ENCODE measurements around the gene DNAI4.
A peak's percentile ranks its signal among the peaks of the same experiment; 100 is the strongest.
"Not testable (repeated sequence)": the region's sequence is repeated elsewhere in the genome, so short reads cannot be mapped to it uniquely, and the experiment has no call there.

Gene DNAI4

DNA sequence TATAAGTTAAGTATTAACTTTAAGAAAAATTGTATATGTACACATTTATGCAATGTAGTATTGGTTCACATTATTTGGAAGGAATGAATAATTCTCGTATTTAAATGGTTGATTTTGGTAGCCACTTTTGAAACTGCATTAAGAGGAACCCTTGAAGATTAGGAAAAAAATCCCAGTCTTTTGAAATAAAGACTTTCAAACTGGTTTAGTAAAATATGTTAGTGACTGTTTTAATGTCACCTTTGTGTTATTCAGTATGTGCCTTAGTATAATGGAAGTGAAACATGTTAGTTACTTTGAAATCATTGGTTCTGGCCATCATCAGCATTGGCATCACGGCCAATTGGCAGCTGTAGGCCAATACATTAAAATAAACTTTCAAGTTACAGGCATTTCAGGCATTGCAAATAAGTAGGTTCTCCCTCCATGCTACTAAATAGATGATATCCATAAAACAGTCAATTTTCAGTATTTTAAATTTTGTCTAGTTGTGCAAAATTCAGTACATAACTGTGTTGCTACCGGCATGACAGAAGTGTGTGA lies 4.6 kb upstream of the DNAI4 start:
- DNase-seq = no peak

DNA sequence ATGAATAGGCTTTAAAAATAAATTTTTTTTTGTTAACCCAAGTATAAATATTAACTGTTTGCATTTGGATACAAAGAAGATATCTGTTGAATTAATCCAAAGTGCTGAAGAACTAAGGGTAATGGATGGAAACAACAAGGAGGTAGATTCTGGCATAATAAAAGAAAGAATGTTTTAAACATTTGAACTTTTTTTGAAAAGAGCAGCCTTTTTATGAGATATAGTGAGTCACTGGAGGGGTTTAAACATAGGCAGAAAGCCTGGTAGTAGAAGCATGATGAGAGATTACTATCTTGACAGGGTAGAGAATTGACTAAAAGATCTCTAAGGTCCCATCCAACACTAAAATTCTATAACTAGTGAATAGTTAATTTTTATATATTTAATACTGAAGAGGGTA lies 2.9 kb upstream of the DNAI4 start:
- DNase-seq = no peak

DNA sequence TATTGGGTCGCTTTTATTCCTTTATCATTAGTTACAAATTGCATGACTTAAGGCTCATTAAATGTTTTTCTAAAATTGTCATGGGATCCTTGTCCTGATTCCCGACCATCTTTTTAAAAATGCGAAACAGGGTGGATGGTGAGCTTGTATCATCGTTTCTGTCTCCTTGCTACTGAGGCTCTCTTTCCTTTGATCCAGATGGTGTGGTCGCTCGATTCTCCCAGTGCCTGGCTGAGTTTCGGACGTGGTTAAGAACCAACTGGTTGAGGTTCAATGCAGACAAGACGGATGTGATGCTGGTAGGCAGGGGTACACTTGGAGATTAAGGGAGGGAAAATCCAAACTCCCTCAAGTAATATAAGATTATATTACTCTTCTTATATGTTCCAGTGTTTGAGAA lies 1.3 kb upstream of the DNAI4 start:
- no peak for DNase-seq

DNA sequence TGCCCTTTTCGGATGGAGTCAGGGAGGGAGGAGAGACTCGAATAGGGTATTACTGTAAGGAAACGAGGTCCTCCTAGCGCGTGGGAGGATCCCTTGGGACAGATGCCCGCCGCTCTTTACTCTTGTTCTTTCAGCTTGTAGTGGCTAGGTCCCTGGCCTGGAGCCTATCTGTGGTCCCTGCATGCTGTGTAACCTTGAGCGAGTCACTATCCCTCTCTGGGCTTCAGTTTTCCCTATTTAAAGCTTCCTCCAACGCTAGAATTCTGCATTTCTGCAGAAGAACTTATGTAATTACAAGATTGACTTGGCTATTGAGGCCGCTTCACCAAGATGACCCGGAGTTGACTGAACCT lies 878 bp upstream of the DNAI4 start:
- DNase-seq = no peak

DNA sequence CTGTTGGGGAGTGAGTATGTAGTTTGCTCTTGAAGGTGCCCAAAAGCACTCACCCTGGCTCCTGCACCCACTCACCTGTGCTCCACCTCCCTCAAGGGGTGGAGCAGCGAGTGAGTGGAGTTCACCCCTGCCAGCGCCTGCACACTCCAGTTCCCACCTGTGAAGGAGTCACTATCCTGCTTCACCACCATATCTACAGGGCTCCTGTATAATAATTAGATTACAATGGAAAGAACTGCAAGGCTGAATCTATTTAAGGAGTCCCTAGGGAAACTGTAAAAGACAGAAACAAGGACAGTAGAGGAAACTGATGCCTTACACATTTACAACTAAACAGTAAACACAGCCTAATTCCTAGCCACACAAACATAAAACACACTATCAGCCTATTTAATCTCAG lies 4.1 kb downstream of the DNAI4 start:
- DNase-seq = no peak

DNA sequence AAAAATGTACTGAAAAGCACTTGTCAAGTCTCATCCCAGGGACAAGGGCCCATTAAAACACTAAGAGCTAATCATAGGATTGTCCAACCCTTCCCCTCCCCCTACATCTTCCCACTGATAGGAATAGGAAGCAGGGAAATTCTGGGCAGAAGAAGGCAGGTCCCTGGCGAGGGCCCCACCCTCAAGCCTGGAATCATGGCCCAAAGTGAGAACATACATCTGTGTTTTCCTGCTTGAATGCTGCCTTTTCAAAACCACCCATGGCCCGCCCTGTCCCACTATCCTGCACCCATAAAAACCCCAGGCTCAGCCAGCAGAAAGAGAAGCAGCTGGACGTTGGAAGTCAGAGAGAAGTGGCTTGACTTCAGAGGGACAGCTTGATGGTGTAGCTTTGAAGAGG lies 4.8 kb downstream of the DNAI4 start:
- no peak for DNase-seq

DNA sequence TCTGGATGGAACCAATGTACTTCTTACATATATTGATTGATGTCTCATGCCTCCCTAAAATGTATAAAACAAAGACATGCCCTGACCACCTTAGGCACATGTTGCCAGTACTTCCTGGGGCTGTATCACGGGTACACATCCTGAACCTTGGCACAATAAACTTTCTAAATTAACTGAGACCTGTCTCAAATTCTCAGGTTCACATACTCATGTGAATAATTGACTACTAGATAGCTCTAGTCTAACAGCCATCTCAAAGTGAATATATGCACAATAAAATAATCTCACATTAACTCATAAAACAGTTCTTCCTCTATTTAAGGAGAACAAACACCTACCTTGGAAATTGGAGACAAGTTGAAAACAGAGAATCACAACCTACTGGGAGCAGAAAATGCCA lies 5.6 kb downstream of the DNAI4 start:
- DNase-seq = no peak

DNA sequence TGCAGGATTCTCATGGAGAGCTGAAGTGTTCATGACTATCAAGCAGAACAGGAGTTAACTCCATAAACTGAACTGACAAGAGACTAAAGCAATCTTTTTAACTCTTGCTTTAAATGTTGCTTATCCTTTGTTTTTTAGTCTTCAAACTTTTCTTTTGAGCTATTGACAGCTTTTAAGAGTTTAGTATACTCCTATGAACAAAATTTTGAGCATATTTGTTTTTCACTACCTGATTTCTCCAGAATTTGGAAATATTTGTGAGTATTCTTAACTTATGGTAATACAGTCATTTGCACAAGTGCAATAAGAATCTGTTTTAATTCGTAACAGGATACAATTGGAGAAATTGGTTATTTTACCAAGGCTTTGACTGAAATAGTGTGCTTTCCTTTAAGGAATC lies 7.2 kb downstream of the DNAI4 start:
- no peak for DNase-seq

DNA sequence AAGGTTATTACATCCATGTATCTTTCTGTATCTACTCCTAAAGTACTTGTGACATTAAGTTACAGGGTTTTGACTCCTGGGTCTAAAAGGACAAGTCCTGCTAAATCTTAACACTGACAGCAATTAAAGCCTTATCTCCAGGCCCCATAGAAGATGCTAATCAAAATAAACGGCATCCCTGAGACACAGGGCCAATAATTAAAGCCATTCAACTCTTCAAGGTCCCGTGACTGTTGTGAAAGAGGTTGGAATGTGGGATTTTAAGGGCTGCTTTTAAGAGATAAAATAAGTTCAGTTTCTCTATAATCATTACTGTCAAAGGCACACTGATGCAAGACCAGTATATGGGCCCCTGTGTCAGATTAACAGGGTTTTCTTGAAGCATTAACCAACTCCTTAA lies 8.3 kb downstream of the DNAI4 start:
- DNase-seq = no peak

DNA sequence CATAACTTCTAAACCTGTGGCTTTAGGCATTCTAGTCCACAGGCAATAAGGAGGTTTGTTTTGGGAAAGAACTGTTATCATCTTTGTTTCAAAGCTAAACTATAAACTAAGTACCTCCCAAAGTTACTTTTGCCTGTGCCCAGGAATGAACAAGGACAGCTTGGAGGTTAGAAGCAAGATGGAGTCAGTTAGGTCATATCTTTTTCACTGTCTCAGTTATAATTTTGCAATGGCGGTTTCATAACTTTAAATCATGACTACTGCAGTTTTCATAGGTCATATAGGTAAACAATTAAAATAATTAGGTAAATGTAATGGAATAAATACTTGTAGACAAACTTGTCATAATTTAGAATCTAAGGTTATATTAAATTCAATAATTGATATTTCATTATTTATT lies 9.5 kb downstream of the DNAI4 start:
- not testable (repeated sequence) for DNase-seq

DNA sequence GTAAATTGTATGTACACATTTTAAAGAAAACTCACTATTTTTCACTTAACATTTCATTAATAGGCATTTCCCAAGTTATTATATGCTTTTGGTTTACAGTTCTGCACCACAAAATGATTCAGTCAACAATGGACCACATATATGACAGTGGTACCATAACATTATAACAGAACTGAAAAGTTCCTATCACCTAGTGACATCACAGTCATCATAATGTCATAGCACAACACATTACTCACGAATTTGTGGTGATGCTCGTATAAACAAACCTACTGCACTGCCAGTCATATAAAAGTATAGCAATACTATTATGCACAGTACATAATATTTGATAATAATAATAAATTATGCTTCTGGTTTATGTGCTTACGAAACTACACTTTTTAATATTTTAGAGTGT lies 30.9 kb downstream of the DNAI4 start:
- no peak for DNase-seq

DNA sequence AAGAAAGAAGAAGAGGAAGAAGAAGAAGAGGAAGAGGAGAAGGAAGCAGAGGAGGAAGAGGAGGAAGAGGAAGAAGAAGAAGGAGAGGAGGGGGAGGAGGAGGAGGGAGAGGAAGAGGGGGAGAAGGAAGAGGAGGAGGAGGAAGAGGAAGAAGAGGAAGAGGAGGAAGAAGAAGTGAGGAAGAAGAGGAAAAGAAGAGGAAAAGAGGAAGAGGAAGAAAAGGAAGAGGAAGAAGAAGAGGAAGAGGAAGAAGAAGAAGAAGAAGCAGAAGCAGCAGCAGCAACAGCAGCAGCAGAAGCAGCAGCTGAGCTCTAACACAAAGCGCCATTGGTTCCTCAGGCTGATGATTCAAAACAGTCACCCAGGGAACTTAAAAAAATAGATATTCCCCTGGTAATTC lies 34.0 kb downstream of the DNAI4 start:
- DNase-seq = no peak

DNA sequence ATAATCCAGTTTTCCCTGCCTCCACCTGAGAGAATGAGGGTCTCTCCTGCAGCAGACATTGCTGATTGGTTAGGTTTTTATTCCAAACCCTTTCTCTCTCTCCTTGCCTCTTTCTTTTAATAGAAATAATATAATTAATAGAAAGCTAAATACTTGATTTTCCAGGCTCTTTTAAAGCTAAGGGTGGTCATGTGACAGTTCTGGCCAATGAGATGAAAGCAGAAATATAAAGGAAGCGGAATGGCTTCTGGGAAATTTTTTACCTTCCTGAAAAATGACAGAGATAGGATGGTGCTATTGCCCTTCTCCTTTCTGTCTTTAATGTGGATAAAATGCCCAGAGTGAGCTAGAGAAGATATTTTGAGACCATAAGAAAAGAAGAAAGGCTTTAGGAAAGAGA lies 35.6 kb downstream of the DNAI4 start:
- no peak for DNase-seq

DNA sequence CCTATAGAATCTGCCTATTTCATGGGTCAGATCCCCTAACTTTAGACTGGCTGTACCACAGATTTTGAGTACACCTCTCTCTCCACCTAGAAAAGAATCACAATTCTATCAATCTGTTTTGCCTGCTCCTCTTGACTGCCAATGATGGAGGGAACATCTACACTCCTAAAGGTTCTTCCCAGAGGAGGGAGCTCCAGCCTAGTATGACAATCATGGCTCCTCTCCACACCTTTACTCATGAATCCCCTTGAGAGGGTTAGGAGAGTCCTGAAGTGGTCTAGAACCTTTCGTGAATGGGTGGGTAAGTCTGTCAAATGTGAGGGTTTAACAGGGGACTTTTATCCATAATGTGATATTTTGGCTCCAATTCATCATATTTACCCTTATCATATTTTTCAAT lies 48.0 kb downstream of the DNAI4 start:
- DNase-seq = no peak

DNA sequence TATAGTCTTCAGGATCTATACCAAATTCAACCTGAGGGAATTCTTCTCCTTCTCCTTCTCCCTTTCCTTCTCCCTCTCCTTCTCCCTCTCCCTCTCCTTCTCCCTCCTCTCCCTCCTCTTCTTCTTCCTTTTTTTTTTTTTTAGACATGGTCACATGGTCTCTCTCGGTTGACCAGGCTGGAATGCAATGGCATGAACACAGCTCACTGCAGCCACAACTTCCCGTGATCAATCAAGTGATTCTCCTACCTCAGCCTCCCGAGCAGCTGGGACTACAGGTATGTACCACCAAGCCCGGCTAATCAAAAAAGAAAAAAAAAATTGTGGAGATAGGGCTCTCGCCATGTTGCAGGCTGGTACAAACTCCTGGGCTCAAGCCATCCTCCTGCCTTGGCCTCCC lies 51.5 kb downstream of the DNAI4 start:
- DNase-seq = no peak

DNA sequence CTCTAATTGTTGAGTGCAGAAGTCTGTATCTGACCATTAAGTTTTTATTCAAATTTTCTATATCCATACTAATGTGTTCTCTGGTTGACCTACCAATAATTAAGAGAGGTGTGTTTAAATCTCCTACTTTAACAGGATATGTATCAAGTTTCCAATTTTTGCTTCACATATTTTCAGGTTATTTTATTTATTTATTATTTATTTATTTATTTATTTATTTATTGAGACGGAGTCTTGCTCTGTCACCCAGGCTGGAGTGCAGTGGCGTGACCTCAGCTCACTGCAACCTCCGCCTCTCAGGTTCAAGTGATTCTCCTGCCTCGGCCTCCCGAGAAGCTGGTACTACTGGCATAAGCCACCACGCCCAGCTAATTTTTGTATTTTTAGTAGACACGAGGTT lies 52.6 kb downstream of the DNAI4 start:
- DNase-seq = not testable (repeated sequence)

DNA sequence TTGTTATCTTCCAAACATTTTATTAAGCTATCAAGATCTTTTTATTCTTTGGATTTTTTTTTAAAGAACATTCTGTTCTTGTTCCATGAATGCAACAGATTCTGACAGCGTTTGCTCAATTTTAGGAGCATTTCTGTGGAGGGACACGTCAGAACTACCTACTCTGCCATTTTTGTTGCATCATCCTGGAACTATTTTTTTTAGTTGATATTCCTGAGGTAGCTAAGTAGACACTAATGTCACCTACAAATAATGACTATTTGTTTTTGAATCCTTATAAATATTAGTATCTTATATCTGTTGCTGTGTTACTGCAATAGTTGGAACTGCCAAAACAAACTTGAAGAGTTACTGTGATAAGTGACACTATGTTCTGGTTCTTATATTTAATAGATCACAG lies 57.2 kb downstream of the DNAI4 start:
- no peak for DNase-seq

DNA sequence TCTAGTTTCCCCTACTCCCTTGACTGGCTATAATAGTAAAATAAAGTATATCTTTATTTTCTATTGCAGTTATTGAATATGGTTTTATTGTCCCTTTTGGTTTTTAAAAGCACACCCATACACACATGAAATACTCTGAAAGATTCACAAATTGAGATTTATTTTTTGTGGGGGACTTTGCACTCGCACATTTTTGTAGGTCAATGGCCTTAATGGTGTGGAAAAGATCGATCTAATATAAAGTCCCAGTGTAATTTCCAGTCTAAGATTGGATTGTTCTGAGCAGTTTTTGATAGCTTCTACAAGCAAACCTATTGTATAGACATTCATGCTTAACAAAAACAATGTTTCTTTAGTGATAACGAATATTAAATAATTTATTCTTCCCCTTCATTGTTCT lies 64.1 kb downstream of the DNAI4 start:
- no peak for DNase-seq

DNA sequence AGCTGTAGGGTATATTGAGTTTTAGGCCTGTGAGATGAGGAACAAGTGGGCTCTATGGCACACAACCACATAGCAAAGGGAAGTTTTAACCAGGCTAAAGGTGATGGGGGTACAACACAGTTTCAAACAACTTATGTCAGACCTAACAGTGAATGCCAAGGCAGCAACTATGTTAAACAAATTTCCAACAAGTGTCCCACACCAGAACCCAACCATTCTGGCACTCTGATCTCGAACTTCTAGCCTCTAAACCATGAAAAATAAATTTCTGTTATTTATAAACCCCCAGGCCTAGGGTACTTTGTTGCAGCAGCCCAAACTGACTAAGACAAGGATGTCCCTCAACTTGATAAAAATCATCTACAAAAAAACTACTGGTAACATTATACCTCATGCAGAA lies 71.3 kb downstream of the DNAI4 start:
- no peak for DNase-seq

DNA sequence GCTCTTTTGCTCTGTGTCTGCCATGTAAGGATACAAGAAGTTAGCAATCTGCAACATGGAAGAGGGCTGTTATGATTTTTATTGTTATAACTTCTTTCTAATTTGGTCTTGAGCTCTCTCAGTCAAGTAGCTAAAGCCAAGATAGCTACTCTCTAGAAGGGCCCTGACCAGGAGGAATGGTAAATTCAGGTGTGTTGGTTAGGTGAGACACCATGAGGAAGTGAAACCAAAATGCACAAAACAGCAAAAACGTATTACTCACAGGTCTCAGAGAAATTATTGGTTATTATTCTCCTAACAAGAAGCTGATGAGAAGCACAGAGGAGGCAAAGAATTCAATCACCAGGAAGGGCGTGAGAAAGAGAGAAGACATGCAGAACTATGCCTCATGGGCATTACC lies 71.8 kb downstream of the DNAI4 start:
- DNase-seq = no peak

DNA sequence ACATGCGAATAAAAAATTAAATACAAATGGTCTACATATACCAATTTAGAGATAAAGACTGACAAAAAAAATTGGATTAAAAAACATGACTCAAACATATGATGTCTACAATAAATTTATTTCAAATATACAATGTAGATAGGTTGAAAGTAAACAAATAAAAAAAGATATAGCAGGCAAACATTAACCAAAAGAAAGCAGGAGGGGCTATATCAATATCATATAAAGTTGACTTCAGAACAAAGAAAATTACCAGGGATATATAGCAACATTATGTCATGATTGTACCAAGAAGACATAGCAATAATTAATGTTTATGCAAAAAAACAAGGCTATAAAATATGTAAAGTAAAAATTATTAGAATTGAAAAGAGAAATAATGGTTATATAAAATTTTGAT lies 73.7 kb downstream of the DNAI4 start:
- no peak for DNase-seq

DNA sequence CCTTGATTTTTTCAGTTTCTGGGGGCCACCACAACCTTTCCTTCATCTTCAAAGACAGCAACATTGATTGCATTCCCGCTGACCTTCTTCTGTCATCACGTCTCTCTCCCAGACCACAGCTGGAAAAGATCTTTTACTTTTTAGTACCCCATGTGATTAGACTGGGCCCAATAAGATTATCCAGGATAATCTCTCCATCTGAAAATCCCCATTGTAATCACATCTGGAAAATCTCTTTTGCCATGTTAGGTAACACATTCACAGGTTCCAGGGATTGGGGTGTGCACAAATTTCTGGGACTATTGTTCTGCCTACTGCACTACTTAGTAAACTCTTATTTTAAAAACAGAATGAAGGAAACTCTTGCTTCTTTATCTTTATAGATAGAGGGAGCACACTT lies 76.5 kb downstream of the DNAI4 start:
- no peak for DNase-seq

DNA sequence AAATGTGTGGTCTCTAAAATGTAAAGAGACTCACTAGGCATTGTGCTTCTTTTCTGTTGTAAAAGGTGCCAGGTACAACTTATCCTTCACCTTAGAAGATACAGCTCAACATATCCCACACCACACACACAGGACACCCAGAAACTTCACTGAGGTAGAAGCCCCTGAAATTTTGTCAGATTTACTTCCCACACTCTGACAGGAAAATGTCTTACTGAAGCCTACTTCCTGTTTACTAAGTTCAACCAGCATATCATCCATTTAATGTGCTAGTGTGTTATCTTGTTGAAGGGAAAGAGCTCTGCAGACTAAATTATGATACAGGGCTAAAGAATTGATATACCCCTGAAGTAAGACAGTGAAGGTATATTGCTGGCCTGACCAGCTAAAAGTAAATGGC lies 83.7 kb downstream of the DNAI4 start:
- no peak for DNase-seq

DNA sequence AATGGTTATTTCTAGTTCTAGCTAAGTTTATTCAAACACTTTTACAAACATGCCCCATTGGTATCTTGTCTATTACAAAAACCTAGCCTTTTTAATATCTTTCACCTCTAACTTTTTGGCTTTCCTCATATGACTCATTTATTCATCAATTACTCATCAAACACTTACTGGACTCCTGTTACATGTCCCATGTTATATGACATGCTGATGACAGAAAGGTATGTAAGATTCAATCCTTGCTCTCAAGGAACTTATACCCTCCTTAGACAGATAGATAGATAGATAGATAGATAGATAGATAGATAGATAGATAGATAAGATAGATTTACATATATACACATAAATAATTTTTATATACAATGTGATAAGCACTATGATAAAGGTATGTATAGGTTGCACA lies 89.7 kb downstream of the DNAI4 start:
- peak; percentile 7 for DNase-seq

DNA sequence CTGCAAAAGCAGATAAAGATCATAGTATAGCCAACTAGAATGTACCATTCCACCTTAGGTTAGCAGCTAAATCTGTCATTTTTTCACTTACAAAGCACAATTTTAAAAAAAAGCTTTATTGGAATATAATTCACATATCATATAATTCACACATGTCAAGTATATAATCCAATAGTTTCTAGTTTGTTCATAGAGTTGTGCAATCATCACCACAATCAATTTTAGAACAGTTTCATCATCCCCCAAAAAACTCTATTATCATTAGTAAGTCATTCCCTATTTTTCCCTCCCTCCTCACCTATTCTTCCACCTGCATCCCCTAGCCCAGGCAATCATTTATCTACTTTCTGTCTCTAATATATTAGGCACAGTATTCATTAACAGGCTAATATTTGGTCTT lies 91.5 kb downstream of the DNAI4 start:
- DNase-seq = no peak

DNA sequence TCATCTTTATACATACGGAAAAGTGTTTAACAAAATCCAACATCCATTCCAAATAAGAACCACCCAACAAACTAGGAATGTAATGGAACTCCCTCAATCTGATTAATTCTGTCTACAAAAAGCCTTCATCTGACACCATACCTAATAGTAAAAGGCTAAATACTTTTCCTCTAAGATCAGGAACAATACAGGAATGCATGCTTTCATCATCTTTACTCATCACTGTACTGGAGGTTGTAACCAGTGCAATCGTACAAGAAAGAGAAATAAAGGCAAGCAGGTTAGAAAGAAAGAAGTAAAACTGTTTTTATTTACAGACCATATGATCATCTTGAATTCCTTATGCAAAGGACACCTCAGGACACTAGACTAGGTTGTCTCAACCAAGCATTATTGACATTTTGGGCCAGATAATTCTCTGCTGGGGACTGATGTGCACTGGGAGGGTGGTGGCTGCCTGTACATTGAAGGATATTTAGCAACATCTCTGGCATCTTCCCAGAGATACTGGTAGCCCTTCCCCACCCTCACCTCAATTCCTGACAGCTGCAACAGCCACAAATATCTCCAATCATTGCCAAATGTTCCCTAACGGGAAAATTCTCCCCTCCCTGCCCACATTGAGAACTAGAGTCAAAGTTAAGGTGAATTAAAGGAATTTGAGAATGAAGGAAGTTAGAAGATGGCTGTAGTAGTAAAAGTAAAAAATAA lies 93.0 kb downstream of the DNAI4 start:
- peak; percentile 40 for DNase-seq
